Erythroblast (primary cell): Measurements from ENCODE around the gene TRAF2.

Experiments used
- GATA1 ChIP-seq: IDR thresholded peaks from 2 replicates; pipeline ENCODE4 v1.6.1; 2011; ENCODE audit warnings: low read depth, mild to moderate bottlenecking, control low read depth, low read length, moderate library complexity
- POLR2A ChIP-seq: IDR thresholded peaks from 2 replicates; pipeline ENCODE4 v1.6.1; 2011; ENCODE audit warnings: mild to moderate bottlenecking, low read length

- TF ChIP-seq POLR2A (no peak), GATA1 (no peak)
Measured at GRCh38 chr9:136913701-136914438, 27.6 kb downstream of the TRAF2 start.
